ENCODE data around the gene SLC24A3.

The SLC24A3 gene

DNA sequence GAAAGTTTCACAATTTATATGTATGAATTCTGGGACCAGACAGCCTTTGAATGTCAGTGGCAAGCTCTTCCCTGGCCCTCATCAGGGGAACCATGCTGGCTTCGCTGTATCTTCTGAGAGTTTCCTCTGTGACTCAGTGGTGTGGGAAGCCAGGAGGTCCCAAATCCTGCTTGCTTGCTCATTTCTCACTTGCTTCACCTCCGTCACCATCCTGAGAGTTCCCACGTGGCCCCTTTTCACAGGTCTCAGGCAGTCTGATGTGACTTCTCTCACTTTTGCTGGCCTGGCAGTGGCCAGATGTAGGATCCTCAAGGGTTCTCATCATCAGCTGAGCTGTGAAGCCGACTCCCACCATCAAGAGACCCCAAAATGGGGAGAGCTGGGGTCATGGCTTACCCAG is 517.2 kb downstream of the SLC24A3 start:
- H3K9ac ChIP-seq (ENCODE audit: low read depth, low read length, poor library complexity, severe bottlenecking), result no peak overlapping the region
- no peak overlapping the region for H3K4me2 ChIP-seq (ENCODE audit: low read depth, low read length, poor library complexity, severe bottlenecking)
- H3F3A ChIP-seq (ENCODE audit: low read depth), result no peaks in the 10 kb centered on the region
- H2AFZ ChIP-seq (ENCODE audit: low read length), result no peak overlapping the region
- no peaks in the 10 kb centered on the region for H3K9me3 ChIP-seq (ENCODE audit: insufficient read depth, low read depth, low read length)
- H3K79me2 ChIP-seq (ENCODE audit: insufficient read depth, low read length), result no peaks in the 10 kb centered on the region
- no peak overlapping the region for H3K4me3 ChIP-seq (ENCODE audit: low read length, poor library complexity, severe bottlenecking)
- TF ChIP-seq EZH2phosphoT487 (IDR thresholded peaks at IDR 0.05; ENCODE audit: borderline replicate concordance) (no peak), CTCF (conservative IDR thresholded peaks at IDR 0.05; ENCODE audit: low read length) (no peak)
- no peaks in the 10 kb centered on the region for H3K36me3 ChIP-seq (ENCODE audit: insufficient read depth, low read length)
- H3K4me1 ChIP-seq (ENCODE audit: insufficient read depth, low read length, poor library complexity, severe bottlenecking), result peaks cover 16% of the 10 kb centered on the region
- H3K27me3 ChIP-seq (ENCODE audit: insufficient read depth, low read length, poor library complexity, severe bottlenecking), result no peaks in the 10 kb centered on the region
- no peaks in the 10 kb centered on the region for H3K9me2 ChIP-seq (replicated peaks; ENCODE audit: low read depth, low read length)
- H4K20me1 ChIP-seq (ENCODE audit: insufficient read depth, low read length, poor library complexity, severe bottlenecking), result no peaks in the 10 kb centered on the region

- Histone ChIP-seq H3K27me3 (ENCODE audit: insufficient read depth, low read length, poor library complexity, severe bottlenecking) (no peaks in the 10 kb centered on the region), H3K9ac (ENCODE audit: low read depth, low read length, poor library complexity, severe bottlenecking) (no peak overlapping the region), H3K9me3 (ENCODE audit: insufficient read depth, low read depth, low read length) (no peaks in the 10 kb centered on the region), H3K36me3 (ENCODE audit: insufficient read depth, low read length) (no peaks in the 10 kb centered on the region), H3K4me2 (ENCODE audit: low read depth, low read length, poor library complexity, severe bottlenecking) (no peak overlapping the region), H3K4me1 (ENCODE audit: insufficient read depth, low read length, poor library complexity, severe bottlenecking) (peaks cover 26% of the 10 kb centered on the region), H3K9me2 (replicated peaks; ENCODE audit: low read depth, low read length) (no peaks in the 10 kb centered on the region), H4K20me1 (ENCODE audit: insufficient read depth, low read length, poor library complexity, severe bottlenecking) (no peaks in the 10 kb centered on the region), H3F3A (ENCODE audit: low read depth) (no peaks in the 10 kb centered on the region), H2AFZ (ENCODE audit: low read length) (no peak overlapping the region), H3K4me3 (ENCODE audit: low read length, poor library complexity, severe bottlenecking) (no peak overlapping the region), H3K79me2 (ENCODE audit: insufficient read depth, low read length) (no peaks in the 10 kb centered on the region)
- TF ChIP-seq CTCF (conservative IDR thresholded peaks at IDR 0.05; ENCODE audit: low read length) (no peak), EZH2phosphoT487 (IDR thresholded peaks at IDR 0.05; ENCODE audit: borderline replicate concordance) (no peak)
Observed at GRCh38 chr20:19730706-19731105, 518.3 kb downstream of the SLC24A3 start.

GRCh38 chr20:19734811-19735210 is 522.4 kb downstream of the SLC24A3 start:
- Histone ChIP-seq H3K4me2 (ENCODE audit: low read depth, low read length, poor library complexity, severe bottlenecking) (peak overlapping the region; percentile 60), H3K9me2 (replicated peaks; ENCODE audit: low read depth, low read length) (no peaks in the 10 kb centered on the region), H3K79me2 (ENCODE audit: insufficient read depth, low read length) (no peaks in the 10 kb centered on the region), H3K36me3 (ENCODE audit: insufficient read depth, low read length) (no peaks in the 10 kb centered on the region), H3K4me1 (ENCODE audit: insufficient read depth, low read length, poor library complexity, severe bottlenecking) (peaks cover 24% of the 10 kb centered on the region), H3F3A (ENCODE audit: low read depth) (no peaks in the 10 kb centered on the region), H3K27me3 (ENCODE audit: insufficient read depth, low read length, poor library complexity, severe bottlenecking) (no peaks in the 10 kb centered on the region), H3K9ac (ENCODE audit: low read depth, low read length, poor library complexity, severe bottlenecking) (peak overlapping the region; percentile 60), H3K4me3 (ENCODE audit: low read length, poor library complexity, severe bottlenecking) (peak overlapping the region; percentile 28), H2AFZ (ENCODE audit: low read length) (peak overlapping the region; percentile 67; the same call in 1 of the 2 replicates), H3K9me3 (ENCODE audit: insufficient read depth, low read depth, low read length) (no peaks in the 10 kb centered on the region), H4K20me1 (ENCODE audit: insufficient read depth, low read length, poor library complexity, severe bottlenecking) (no peaks in the 10 kb centered on the region)
- TF ChIP-seq EZH2phosphoT487 (IDR thresholded peaks at IDR 0.05; ENCODE audit: borderline replicate concordance), result no peak
- TF ChIP-seq CTCF (conservative IDR thresholded peaks at IDR 0.05; ENCODE audit: low read length), result no peak
